HG02623 (cell line): ENCODE data around the gene CDH4.

ENCODE experiments used
- ATAC-seq: cut with Tn5 transposase; IDR thresholded peaks from one replicate; pipeline ENCODE4 v1.9.1; 2021; ENCODE audit warnings: moderate library complexity; ENCODE audit not compliant: unreplicated experiment

CDH4 gene

DNA sequence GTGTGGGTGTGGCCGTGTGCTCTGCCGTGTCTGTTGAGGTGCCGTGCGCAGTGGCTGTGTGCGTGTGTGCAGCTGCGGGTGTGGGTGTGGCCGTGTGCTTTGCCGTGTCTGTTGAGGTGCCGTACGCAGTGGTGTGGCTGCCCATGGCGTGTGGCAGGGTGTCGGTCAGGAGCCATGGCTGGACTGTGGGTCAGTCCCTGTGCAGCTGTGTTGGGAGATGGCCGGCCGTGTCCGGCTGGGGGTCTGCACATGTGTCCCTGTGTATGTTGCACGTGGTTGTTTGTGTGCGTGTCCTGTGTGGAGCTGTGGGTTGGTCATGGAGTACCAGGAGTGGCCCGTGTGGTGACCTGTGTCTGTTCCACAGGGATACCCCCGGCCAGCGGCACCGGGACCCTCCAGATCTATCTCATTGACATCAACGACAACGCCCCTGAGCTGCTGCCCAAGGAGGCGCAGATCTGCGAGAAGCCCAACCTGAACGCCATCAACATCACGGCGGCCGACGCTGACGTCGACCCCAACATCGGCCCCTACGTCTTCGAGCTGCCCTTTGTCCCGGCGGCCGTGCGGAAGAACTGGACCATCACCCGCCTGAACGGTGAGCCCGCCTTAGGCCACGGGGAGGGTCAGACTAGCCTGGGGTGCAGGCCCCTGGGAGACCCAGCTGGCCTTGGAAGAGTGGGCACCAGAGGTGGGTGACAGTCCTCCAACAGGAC is 675.9 kb downstream of the CDH4 start:
- no peak for ATAC-seq

DNA sequence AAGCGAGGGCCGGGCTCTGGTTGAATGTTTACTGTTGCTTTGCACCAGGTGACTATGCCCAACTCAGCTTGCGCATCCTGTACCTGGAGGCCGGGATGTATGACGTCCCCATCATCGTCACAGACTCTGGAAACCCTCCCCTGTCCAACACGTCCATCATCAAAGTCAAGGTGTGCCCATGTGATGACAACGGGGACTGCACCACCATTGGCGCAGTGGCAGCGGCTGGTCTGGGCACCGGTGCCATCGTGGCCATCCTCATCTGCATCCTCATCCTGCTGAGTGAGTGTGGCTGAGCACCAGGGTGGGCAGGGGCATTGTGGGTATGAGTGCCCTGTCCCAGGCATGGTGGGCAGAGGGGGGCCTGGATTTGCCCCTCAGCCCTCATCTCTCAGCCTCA is 677.5 kb downstream of the CDH4 start:
- ATAC-seq: no peak

DNA sequence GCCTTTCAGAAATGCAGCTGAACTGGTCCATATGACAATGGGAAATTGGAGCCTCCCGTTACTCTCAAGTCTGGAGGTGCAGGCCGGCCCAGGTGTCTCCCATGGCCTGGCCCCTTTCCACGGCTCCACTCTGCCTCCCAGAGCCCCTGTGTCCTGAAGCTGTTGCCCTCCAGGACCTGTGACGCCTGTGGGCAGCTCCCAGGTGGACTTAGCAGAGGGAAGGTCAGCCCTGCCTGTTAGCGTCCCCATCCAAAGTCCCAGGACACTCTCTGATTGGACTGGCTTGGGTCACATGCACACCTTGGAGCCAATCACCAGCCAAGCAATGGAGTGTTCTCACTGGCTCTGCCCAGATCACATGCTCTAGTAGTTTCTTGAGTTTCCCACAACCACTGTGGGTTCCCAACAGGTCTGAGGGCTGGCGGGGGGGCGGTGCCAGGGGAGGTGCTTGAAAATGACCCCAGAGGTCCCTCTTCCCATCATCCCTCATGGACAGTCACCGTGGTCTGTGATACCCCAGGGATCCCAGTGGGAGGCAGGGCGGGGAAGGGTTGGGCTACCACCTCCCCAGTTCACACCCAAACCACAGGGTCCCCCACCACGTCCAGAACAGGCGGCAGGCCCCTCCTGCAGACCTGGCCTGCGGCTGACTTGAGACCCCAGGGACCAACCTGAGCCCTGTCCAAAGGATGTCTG is 678.1 kb downstream of the CDH4 start:
- no peak for ATAC-seq

DNA sequence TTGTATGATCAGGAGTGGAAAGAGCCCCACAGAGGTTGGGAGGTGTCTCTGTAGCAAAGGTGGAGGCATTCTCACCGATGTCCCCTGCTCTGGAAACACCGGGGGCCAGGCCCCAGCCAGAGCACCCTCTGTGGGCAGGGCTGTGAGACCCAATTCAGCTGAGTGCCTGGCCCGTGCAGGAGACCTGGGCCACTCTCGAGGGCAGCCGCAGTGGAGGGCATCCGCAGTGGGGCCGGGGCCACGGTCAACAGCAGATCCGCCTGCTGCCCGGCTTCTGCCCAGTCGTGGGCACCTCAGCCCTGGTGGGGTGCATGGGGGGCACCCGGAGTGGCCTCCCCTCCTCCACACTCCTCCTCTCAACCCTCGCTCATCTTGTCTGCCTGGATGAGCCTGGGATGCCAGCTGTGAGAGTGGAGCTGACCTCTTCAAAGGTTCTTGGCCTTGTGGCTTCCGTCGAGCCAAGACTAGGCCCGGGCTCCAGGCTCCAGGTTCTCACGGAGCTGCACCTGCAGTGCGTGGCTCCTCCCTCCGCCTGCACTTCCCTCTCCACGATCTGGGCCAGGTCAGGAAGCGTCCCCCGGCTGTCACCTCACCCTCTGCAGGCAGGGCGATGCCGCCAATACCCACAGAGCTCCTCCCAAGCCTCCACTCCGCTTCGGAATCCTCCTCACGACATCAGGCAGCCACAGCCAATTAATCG is 678.9 kb downstream of the CDH4 start:
- no peak for ATAC-seq

DNA sequence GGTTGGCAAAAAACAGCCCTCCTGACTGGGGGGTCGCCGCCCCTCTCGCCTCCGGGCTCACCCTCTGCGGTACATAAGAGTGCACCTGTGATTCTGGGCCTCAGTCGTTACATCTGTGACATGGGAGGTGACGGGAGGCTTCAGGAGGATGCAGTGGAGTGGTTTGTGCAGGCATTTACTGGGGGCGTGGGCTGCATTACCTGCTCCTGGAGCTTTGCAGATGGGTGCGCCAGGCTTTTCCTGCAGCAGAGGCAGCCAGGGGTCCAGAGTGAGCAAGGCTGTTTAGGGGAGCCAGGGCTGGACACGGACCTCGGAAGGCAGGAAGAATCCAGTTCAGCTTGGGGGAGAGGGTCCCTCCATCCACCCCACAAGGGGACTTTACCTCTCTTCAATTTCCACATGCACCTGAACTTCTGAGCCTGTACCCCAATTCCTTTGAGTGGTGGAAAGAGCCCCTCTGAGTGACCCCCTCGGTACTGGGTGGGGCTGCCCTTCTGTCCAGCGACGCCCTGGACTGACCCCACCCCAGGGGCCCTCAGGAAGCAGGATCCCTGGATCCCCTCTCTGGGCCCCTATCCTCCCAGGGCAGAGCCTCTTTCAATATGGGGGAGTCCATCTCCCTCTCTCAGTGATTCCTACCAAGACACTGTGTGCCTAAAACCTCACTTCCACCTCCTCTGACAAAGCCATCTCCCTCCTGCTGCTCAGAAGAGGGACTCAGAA is 679.6 kb downstream of the CDH4 start:
- no peak for ATAC-seq

DNA sequence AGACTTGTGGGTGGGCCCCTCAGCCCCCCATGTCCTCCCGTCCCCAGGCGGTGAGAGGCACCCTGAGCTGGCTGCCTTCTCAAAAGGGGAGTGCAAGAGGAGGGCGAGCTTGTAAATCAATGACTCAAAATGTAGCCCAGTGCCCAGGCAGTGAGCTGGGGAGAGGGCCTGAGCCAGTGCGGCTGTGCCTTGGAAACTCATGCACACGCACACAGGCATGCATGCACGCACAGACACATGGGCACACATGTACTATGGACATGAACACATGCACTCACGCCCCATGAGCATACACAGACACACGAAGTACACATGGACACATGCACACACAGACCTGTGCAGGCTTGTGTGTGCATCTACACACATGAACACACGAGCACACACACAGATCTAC is 680.1 kb downstream of the CDH4 start:
- ATAC-seq: no peak

DNA sequence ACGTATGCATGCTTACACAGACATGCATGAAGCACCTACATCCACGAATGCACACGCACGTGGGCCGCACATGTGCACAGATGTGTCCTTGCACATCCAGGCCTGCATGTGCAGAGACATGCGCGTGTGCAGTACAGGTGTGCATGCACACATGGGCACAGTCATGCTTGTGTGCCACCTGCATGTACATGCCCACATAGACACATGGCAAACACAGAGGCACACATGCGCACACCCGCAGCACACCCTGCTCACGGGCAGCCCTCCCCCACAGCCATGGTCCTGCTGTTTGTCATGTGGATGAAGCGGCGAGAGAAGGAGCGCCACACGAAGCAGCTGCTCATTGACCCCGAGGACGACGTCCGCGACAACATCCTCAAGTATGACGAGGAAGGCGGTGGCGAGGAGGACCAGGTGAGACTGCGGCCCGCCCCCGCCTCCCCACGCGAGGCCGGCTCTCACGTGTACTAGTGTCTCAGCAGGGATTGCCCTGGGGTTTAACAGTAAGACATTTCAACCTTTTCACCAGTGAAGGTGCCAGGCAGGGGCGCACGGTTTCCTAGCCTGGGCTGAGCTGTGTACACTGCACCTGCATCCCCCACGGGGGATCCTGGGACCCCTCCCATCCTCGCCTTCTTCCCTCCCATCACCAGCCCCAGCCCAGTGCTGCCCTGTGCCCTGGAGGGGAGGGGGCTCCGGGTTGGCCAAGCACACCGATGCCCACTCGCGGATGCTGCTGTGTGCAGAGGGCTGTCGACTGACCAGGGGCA is 680.8 kb downstream of the CDH4 start:
- ATAC-seq: no peak

DNA sequence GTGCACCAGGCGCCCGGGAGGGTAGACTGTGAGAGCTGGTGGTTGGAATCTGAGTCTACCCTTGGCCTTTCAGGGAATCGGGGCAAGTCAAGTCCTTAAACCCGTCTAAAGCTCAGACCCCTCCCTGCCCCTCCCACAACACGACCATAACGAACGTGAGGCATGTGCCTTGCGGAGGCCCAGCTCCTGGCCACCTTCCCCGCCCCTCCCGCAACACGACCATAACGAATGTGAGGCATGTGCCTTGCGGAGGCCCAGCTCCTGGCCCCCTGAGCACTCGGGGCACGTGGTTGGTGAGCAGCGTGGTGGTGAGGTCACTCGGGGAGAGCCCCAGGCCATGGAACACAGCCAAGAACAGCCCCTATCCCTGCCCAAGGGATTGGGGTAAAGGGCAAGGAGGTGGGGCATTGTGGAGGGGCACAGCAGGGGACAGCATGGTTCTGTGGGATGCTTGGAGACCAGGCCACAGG is 681.5 kb downstream of the CDH4 start:
- no peak for ATAC-seq

DNA sequence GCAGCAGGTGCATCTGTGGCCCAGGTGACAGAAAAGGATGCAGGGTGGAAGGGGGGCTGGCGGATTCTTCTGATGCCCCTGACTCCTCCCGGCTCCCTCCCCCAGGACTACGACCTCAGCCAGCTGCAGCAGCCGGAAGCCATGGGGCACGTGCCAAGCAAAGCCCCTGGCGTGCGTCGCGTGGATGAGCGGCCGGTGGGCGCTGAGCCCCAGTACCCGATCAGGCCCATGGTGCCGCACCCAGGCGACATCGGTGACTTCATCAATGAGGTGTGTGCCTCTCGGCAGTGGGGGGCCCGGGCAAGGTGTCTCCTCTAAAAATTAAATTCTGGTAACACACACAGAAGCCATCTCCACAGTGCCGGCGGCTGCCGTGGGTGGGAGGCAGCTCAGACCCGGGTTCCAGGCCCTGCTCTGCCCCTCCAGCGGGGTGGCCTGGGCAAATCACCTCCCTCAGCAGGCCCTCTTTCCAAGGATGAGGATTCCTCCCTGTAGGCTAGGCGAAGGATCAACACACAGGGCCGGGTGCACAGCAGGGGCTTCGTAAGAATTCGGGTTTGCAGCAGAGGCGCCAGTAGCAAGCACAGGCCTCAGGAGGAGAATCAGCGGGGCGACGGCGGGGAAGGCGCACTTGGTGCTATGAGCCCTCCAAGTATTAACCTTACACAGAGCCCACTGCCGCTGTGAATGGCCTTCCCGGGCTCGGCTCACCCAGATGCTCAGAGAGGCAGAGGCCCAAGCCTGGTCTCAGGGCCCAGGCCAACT is 682.1 kb downstream of the CDH4 start:
- no peak for ATAC-seq

DNA sequence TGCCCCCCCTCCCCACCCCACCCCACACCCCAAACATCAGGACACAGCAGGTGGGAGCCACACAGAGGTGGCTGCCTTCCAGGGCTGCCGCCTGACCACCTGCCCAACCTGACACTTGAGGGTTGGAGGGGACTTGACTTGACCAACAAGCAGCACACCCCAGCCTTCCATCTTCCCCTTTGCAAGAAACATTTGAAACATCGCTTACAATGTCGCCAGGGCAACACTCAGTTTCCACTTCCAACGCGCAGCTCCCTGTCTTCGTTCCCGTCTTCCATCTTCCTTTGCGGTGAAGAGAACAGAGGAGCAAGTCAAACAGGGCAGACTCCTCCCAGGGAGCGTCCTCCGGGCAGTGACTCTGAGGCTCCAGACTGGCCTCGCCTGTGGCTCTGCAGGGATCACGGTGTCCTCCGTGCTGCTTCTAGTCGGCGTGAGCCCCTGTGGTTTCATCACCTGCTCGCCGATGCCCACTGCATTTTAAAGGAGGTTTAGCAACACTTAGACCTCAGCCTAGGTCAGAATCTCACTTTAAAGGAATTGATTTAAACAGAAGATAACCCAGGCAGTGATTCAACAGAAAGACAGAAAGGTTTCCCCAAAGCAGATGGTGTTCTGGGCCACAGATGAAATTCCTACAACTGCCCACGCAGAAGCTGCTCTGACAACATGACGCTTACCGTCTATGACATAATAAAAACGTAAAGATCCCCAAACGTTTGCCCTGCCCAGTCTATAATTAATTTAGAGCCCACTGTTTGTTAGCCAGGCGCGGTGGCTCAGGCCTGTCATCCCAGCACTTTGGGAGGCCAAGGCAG is 682.9 kb downstream of the CDH4 start:
- no peak for ATAC-seq

DNA sequence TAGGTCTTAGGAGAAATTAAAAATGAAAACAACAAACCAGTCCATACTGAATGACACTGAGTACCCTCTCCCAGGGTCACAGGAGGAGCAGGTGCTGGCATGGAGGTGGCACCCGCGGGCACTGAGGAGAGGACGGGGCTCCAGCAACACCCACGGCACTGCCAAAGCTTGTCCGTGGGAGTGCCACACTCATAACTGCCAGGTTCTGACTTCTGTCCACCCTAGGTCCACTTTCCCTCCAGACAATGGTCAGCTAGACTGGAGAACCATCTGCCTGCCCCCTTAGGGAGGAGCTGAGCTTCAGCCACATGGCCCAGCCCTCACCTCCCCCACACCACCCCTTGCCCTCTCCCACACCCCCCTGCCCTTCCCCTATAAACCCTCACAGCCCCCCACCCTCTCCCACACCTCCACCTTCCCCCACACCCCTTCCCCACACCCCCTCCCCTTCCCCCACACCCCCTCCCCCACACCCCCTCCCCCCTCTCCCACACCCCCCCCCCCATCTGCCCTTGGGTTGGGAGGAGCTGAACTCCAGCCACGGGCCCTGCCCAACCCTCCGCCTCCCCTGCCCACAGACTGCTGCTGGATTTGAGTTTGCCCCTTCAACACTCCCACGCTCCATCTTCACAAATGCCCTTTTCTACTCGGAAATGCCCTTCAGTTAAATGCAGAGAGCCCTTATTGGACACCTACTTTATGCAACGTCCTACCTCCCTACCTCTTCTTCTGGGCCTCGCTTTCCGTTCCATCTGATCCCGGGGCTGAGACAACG is 684.1 kb downstream of the CDH4 start:
- ATAC-seq: no peak

DNA sequence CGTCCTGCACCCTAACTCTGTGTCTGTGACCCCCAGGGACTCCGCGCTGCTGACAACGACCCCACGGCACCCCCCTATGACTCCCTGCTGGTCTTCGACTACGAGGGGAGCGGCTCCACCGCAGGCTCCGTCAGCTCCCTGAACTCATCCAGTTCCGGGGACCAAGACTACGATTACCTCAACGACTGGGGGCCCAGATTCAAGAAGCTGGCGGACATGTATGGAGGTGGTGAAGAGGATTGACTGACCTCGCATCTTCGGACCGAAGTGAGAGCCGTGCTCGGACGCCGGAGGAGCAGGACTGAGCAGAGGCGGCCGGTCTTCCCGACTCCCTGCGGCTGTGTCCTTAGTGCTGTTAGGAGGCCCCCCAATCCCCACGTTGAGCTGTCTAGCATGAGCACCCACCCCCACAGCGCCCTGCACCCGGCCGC is 684.7 kb downstream of the CDH4 start:
- ATAC-seq: no peak

DNA sequence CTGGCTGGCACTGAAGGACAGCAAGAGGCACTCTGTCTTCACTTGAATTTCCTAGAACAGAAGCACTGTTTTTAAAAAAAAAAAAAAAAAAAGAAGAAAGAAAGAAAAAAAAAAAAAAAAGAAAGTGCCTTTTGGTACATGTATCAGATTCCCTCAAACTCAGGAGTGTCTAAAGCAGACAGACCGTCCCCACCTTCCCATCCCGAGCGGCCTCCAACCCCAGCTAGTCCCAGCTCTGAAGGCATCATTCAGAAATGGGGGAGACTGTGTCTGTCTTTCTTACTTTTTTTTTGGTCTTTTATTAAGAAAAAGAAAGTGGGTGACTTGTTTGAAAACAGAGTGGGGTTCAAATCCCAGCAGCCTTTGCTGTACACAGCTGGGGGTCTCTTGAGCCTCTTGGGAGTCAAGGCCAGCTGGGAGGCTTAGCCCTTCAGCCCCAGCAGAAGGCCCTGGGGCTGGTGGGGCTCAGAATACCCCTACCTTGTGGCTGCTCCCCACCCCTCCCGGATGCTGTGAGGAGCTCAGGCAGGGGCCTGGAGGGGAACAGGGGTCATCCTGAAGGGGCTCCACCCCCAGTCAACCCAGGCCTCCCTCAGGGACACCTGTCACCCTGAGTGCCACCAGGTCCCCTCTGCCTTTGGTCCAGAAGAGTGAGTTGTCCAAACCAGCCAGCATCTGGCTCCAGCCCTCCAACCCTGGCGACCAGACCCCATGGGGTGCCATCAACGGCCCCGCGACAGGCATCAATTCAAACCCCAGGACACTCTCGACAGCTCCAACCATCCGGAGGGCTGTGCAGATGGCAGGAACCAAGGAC is 685.3 kb downstream of the CDH4 start:
- no peak for ATAC-seq

DNA sequence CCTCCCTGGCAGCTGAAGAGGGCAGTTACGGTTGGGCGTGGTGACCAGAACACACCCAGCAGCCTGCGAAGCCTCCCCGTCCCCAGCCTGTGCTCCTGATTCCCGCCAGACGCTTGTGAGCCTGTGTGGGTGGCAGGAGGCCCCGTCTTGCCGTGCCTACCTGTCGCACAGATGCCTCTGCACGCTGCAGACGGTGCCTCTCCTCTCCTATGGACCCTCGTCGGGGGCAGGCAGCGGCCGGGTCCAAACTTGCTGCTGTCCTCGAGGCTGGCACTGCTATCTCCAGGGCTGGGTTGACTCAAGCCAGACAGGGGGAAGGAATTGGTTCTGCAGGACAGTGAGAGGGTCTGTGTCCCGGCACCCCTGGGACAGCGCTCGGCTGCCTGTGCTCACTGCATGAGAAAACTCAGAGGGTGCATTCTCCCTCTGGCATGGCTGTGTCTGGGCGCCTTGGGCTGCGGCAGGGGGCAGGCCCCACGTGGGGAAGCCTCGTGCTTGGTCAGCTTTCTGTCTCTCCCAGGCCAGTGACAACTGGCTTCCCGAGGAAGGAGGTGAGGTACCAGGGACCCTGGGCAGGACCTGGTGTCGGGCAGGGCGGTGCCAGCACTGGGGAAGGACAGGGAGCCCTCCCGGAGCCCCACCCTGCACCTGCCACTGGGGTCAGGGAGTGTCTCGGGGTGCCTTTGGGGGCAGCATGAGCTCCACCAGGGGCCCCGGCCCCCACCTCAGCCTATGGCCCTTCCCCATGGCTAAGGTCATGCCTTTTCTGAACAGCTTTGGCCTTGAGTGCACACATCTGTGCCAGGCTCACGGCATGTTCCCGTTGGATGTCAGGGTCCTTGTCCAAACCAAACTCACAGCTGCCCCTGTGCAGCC is 686.1 kb downstream of the CDH4 start:
- no peak for ATAC-seq

DNA sequence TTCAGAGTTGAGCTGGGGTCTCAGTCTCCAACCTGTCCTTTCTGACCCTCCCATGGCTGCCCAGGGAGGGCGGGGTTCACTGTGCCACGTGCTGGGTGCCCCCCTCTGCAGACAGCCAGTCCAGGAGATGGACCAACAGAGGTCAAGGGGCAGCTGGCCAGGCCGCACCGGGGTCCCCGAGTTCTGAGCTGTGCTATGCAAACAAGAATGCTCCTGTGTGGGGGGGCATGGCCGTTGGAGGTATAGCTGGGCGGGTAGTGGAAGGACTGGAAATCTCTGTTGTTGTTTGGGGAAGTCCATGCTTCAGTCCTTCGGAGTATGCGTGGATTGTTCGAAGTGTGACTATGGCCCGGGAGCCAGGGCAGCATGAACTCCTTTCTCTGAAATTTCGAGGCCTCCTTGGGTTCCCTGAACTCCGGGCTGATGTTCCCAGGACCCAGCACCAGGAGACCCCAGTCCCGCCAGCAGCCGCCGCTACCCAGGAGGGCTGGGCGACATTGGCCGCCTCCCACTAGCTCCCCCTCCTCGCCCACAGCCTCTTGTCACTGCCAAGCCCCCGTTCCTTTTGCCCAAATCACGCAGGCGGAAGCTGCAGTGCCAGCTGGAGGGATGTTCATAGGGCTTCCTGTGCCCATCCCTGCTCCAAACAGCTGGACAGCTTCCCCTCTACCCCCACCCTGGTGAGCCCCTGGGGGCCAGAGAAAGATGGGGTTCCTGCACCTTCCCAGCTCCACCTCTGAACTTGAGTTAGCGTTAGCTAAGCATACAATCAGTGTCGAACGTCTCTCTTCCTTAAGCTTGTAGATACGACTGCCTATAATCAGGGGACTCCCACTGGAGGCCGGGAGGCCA is 687.0 kb downstream of the CDH4 start:
- ATAC-seq: no peak
